ENCODE measurements around the gene CADM2.

DNA sequence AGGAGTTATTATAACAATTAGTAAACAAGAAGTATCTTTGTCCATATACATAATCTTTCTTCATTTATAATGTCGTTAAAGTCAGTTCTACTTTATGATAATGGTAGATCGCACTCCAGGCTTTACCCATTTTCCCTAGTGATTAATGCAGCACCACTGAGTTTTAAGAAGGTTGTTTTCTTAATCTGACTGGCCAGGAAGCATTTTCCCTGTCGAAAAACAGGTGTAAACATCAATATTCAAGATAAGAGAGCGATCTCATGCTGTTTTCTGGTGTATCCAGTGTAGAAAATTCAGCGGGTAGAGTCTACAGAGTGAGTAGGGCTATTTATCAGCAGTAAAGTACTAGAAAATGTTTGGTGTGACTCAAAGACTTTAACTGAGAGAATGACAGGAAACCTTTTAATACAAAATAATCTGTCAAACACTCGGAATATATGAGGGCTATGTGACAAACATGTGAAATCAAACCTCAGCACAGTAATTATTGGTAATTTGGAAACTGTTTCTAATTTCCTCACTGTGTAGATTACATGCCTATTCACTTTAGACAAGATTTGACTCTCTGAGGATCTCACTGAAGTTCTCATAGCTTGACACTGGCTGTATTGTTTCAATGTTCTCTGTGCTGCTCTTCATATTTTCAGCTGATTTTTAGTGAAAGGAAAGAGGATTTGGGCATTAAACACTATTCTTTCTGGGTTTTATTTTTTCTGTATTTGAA lies 1019.0 kb downstream of the CADM2 start:
- TF ChIP-seq POLR2A (IDR thresholded peaks at IDR 0.05; ENCODE audit: low read length) (no peak), GATA1 (IDR thresholded peaks at IDR 0.05; ENCODE audit: low read depth, low read length) (no peak)

Data from erythroblast (primary cell).